Keratinocyte (primary cell): ENCODE data around the gene WASHC2C. TPM values are rescaled to one million over a fixed set of nuclear protein-coding genes. Genes with fewer than 3 reads are reported as not detected.
"Not testable (repeated sequence)": the region's sequence is repeated elsewhere in the genome, so short reads cannot be mapped to it uniquely, and the experiment has no call there.

Experiments
- DNase-seq: peaks from one replicate; pipeline ENCODE4 v3.0.0-alpha.2; 2011; ENCODE audit warnings: low read depth, missing footprints, low spot score
- FAIRE-seq: peaks from 2 replicates; lab custom pipeline; 2011; peaks lifted over from hg19 to GRCh38; lab: Jason Lieb, UNC
- H2AFZ ChIP-seq: 2 replicates; pipeline ENCODE4 v1.6.0; 2012; ENCODE audit warnings: low read length, control low read depth, inconsistent platforms; ENCODE audit not compliant: control insufficient read depth
- H3K27ac ChIP-seq: 2 replicates; pipeline ENCODE4 v1.5.1; 2011; ENCODE audit warnings: low read length; ENCODE audit not compliant: control insufficient read depth, insufficient read depth
- H3K27me3 ChIP-seq: 3 replicates; pipeline ENCODE4 v1.6.0; 2011; ENCODE audit warnings: low read length; ENCODE audit not compliant: control insufficient read depth, insufficient read depth; ENCODE audit errors: extremely low read depth
- H3K36me3 ChIP-seq, 2 experiments: 2 replicates in 1 of 2; 3 replicates in 1 of 2; pipeline ENCODE4 v1.5.1; 2011; ENCODE audit warnings: low read length in 2 of 2, mild to moderate bottlenecking in 1 of 2; ENCODE audit not compliant: control insufficient read depth in 2 of 2, insufficient read depth in 2 of 2; ENCODE audit errors: extremely low read depth in 1 of 2
- H3K4me1 ChIP-seq: 3 replicates; pipeline ENCODE4 v1.5.1; 2011; ENCODE audit warnings: low read length; ENCODE audit not compliant: control insufficient read depth, insufficient read depth; ENCODE audit errors: extremely low read depth
- H3K4me2 ChIP-seq: 3 replicates; pipeline ENCODE4 v1.6.0; 2011; ENCODE audit warnings: low read depth, low read length; ENCODE audit not compliant: control insufficient read depth, insufficient read depth; ENCODE audit errors: extremely low read depth
- H3K4me3 ChIP-seq, 3 experiments: fragments of 200-600 bp in 1 of 3; sonication (generic) in 1 of 3; 2 replicates in 2 of 3; 3 replicates in 1 of 3; pipeline ENCODE4 v1.5.1; 2011 to 2016; ENCODE audit warnings: low read length in 3 of 3, mild to moderate bottlenecking in 3 of 3, control low read depth in 2 of 3, inconsistent platforms in 1 of 3, low read depth in 1 of 3, mixed read lengths in 1 of 3, mixed run types in 1 of 3, moderate library complexity in 1 of 3; ENCODE audit not compliant: control insufficient read depth in 2 of 3, insufficient read depth in 2 of 3; ENCODE audit errors: extremely low read depth in 1 of 3
- H3K79me2 ChIP-seq: 2 replicates; pipeline ENCODE4 v1.6.0; 2012; ENCODE audit warnings: low read length; ENCODE audit not compliant: control insufficient read depth, insufficient read depth
- H3K9ac ChIP-seq: 3 replicates; pipeline ENCODE4 v1.6.0; 2011; ENCODE audit warnings: low read length; ENCODE audit not compliant: control insufficient read depth, insufficient read depth; ENCODE audit errors: extremely low read depth
- H3K9me1 ChIP-seq: 3 replicates; pipeline ENCODE4 v1.6.0; 2011; ENCODE audit warnings: low read length; ENCODE audit not compliant: control insufficient read depth, insufficient read depth; ENCODE audit errors: extremely low read depth
- H3K9me3 ChIP-seq: 2 replicates; pipeline ENCODE4 v1.5.1; 2012; ENCODE audit warnings: low read depth, low read length; ENCODE audit not compliant: control insufficient read depth
- H4K20me1 ChIP-seq: 3 replicates; pipeline ENCODE4 v1.6.0; 2011; ENCODE audit warnings: low read length; ENCODE audit not compliant: control insufficient read depth, insufficient read depth; ENCODE audit errors: extremely low read depth
- CTCF ChIP-seq, 3 experiments: IDR thresholded peaks in 1 of 3; conservative IDR thresholded peaks in 1 of 3; optimal IDR thresholded peaks in 1 of 3; 2 replicates in 2 of 3; 3 replicates in 1 of 3; pipeline versions ENCODE3 to v1.5.1; 2011; ENCODE audit warnings: low read length in 3 of 3, mild to moderate bottlenecking in 3 of 3, moderate library complexity in 2 of 3, control low read depth in 1 of 3, inconsistent platforms in 1 of 3; ENCODE audit not compliant: insufficient read depth in 2 of 3; ENCODE audit errors: extremely low read depth in 1 of 3
- EZH2 ChIP-seq: IDR thresholded peaks from one replicate; pipeline ENCODE4 v1.6.1; 2012; ENCODE audit warnings: inconsistent platforms, mild to moderate bottlenecking, low read length, moderate library complexity
- dilution Hi-C: fragments of 300-500 bp; cut with MboI; formaldehyde crosslinking; loops from one replicate; pipeline ENCODE4 v1.7.0; 2020; ENCODE audit warnings: low sequenced_read_pairs; ENCODE audit not compliant: extremely low pct_ligation_motif_present
- polyA plus RNA-seq, 5 experiments: library from polyadenylated mRNA; depleted of rRNA in 3 of 5; stranded (reverse) in 3 of 5; stranded (forward) in 1 of 5; unstranded in 1 of 5; fragments of >200 nt; gene quantifications; 1 replicate in 1 of 5; 2 replicates in 3 of 5; 3 replicates in 1 of 5; pipeline versions ENCODE4 v1.2.1 to v1.2.3, GENCODE V29; 2011 to 2012; ENCODE audit warnings: missing spikeins in 2 of 5, low read depth in 1 of 5, low replicate concordance in 1 of 5
- small RNA-seq, 3 experiments: library from RNA; depleted of rRNA; stranded (forward); fragments of <200 nt; gene quantifications; one replicate each; pipeline ENCODE3, GENCODE V24; 2012; ENCODE audit warnings: low read depth in 3 of 3, low replicate concordance in 1 of 3; ENCODE audit not compliant: insufficient read length in 3 of 3

WASHC2C gene
- polyA plus RNA-seq, 1 donor (not counting 4 experiments of a cell fraction or from before 2014, with no cell fraction given) = 32.7 TPM

DNA sequence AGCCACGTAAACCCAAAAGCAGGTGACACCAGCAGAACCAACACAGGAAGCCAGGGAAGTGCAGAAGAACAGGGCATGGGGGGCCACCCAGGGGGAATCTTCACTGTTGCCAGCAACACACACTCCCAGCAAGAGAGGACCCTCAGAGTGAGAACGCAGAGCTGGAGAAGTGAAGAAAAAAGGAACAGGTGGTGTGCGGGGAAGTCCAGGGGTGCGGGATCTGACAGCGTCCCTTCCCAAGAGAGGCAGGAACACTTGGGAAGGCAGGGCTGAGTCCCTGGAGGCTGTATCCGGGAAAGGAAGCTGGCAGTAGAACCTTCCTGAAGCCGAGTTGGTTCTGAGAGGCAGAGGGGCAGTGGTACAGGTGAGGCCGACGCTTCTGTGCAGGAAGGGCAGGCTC is 92.5 kb downstream of the WASHC2C start:
- dilution Hi-C loops = no loop called here

DNA sequence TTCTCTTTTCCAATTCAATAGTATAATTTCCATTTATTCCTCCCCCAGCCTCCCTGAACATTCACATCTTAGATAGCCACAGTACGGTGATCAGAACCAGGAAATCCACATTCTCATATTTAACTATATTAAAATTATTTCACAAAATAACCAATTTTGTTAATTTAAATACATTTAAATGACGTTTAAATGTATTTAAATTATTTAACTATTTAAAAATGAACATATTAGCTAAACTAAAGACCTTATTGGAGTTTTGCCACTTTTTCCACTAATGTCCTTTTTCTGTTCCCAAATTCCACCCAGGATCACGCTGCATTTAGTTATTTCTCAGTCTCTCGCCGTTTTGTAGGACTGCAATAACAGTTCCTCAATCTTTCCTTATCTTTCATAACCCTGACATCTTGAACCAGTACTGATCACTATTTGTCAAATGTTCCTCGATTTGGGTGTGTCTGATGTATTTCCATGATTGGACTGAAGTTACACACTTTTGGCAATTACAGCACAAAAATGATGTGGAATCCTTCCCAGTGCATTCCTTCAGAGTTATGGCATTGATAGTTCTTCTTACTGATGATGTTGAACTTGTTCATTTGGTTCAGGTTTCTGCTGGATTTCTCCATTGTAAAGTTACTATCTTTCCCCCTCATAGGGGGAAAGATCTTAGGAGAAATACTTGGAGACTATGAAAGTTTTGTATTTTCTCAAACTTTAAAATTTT is 93.2 kb downstream of the WASHC2C start:
- H3K9ac ChIP-seq, H3K27me3 ChIP-seq, H3K9me1 ChIP-seq, H2AFZ ChIP-seq, DNase-seq, dilution Hi-C loops, H4K20me1 ChIP-seq, H3K4me2 ChIP-seq, H3K36me3 ChIP-seq, H3K79me2 ChIP-seq, H3K4me3 ChIP-seq, H3K27ac ChIP-seq, H3K4me1 ChIP-seq, H3K9me3 ChIP-seq, FAIRE-seq: not testable (repeated sequence)

More for the DNA sequence above, 92.5 kb downstream of the WASHC2C start:
- Histone ChIP-seq H3K4me3 (no peak overlapping the region), H2AFZ (no peak overlapping the region), H4K20me1 (no peaks in the 10 kb centered on the region), H3K9me1 (no peaks in the 10 kb centered on the region), H3K9me3 (no peaks in the 10 kb centered on the region), H3K27ac (no peak overlapping the region), H3K27me3 (no peaks in the 10 kb centered on the region), H3K79me2 (no peaks in the 10 kb centered on the region), H3K9ac (no peak overlapping the region), H3K36me3 (no peaks in the 10 kb centered on the region), H3K4me1 (no peaks in the 10 kb centered on the region), H3K4me2 (no peak overlapping the region)
- DNase-seq (no peak), FAIRE-seq (no peak)
- TF ChIP-seq EZH2 (no peak), CTCF (optimal IDR thresholded peaks at IDR 0.05 in 1 of 3, IDR thresholded peaks at IDR 0.05 in 1 of 3, conservative IDR thresholded peaks at IDR 0.05 in 1 of 3; ENCODE audit: extremely low read depth in 1 of 3, insufficient read depth in 2 of 3, low read length in 3 of 3) (no peak)

- H3K9me3 ChIP-seq, dilution Hi-C loops, H3K79me2 ChIP-seq, H3K4me2 ChIP-seq, H4K20me1 ChIP-seq, H3K9me1 ChIP-seq, DNase-seq, H3K36me3 ChIP-seq, H3K27ac ChIP-seq, H3K4me3 ChIP-seq, FAIRE-seq, H3K27me3 ChIP-seq, H3K9ac ChIP-seq, H3K4me1 ChIP-seq, H2AFZ ChIP-seq: not testable (repeated sequence)
Observed at GRCh38 chr10:45822918-45823317, 95.9 kb downstream of the WASHC2C start.

Small RNA genes within 50 kb of the gene (small RNA-seq; reads per million reads assigned to genes)
- gene AC012044.1 = 0 reads per million in 3 experiments

Other genes starting within 250 kb of the WASHC2C start
- gene ZFAND4, start 54.5 kb upstream of the WASHC2C start, polyA plus RNA-seq = 2.1 to 3.0 TPM (median 2.9 TPM) in 3 replicates
- gene AGAP4, start 120.2 kb downstream of the WASHC2C start, polyA plus RNA-seq = 9.1 to 18.2 TPM (median 13.3 TPM) in 3 replicates
- 115 to 172 TPM (median 122 TPM) in 3 replicates for gene TIMM23, start 245.2 kb downstream of the WASHC2C start, polyA plus RNA-seq